GM18499 (cell line): Measurements from ENCODE around the gene ATXN1.
"Not testable (repeated sequence)": the region's sequence is repeated elsewhere in the genome, so short reads cannot be mapped to it uniquely, and the experiment has no call there.

Experiments
- ATAC-seq: cut with Tn5 transposase; IDR thresholded peaks from one replicate; pipeline ENCODE4 v1.9.1; 2021; ENCODE audit warnings: moderate number of reproducible peaks; ENCODE audit not compliant: insufficient read depth, unreplicated experiment

ATXN1 gene

DNA sequence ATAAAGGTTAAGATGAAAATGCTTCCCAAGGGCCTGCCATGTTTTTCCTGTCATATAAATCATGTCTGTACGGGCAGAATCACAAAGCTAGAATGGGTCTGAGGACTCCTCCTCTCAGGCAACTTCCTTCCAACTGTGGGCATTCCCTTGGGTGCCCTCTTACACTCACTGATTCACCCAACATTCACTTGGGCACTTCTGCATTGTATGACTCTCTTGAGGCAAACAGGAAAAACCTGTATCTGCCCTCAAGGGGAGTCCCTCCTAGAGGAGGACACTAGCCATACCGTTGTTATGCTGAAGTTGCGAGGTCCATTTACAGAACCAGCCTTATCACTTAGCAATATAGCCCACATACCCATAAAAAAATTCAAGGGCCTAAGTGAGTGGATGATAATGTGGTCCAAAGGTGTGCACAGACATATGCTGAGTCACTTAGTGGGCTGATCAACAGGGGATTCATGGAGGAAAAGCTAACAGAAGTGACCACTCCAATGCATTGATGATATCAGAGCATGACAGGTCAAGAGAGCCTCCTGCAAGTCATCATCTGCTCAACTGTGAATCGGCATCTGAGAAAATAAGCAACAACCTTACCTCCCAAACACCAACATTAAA, 131.1 kb downstream of the ATXN1 start:
- ATAC-seq, result no peak

DNA sequence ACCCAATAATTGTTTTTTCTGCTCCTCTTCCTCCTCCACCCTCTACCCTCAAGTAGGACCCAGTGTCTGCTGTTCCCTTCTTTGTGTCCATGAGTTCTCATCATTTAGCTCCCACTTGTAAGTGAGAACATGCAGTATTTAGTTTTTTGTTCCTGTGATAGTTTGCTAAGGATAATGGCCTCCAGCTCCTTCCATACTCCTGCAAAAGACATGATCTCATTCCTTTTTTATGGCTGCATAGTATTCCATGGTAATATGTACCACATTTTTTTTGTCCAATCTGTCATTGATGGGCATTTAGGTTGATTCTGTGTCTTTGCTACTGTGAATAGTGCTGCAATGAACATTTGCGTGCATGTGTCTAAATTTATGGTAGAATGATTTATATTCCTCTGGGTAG, 132.7 kb downstream of the ATXN1 start:
- not testable (repeated sequence) for ATAC-seq

- ATAC-seq, result no peak
Observed at GRCh38 chr6:16626650-16627049, 134.6 kb downstream of the ATXN1 start.

DNA sequence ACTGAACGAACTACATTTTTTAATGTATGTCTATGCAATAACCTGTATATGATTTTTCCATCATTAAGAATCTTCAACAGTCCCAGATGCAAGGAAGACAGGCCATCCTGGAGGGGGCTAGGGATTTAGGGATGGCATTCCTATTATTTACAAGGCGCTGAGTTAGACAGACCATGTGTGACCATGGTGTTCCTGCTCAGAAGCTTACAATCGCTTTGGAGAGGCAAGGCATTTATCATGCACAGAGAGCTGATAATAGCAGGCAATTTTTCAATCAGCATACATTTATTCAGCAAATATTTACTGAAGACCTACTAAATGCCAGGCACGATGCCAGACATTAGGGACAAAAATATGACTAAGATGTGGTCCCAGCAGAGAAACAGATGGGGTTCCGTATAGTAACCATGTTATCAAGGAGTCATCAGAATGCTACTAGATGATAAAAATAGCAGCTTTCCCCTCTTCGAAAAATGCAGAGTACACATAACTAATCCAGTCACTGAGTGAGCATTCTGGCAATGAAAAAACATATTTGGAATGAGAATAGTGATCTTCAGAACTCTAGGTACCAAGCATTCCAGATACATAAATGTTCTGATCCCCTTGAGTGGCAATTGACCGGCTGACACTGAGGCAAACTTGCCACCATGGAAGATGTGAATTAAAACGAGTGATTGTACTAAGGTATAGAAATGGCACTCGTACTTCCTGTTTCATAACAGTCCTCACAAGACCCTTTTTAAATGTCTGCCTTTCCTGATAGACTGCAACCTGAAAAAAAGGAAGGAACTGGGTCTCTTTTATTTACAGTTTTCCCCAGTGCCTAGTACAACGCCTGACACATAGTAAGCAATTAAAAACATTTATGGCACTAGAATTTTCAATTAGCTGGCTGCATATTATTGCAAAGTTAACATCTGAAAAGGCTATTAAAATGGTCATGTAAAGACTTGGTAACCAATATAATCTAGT, 135.7 kb downstream of the ATXN1 start:
- no peak for ATAC-seq

DNA sequence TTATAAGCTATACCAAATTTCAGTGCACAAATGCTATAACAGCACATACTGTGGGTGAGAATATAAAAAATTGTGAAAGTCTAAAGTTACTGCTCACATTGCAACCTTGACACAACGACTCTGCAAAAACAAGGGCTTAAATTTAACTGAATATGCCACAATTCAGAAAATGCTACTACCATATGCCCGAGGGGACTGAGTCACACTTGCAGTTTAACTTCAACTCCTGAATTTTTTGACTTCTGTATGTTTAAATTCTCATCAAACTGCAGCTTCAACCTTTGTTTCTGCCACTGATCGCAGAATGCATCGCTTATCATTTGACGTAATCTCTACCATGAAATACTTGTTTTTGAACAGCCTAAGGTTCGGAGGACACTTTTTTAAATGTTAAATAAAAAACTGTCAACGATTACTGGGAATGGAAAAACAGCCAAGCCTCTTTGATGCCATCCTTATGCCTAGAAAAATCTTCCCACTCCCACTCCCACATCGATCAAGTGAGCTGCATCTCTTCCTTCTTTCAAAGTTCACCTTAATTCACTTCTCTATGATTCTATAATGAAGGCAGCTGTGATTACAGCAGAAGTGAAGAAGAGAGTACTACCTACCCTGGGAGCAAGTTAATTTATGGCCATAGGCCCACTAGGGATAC, 136.5 kb downstream of the ATXN1 start:
- ATAC-seq, result no peak

DNA sequence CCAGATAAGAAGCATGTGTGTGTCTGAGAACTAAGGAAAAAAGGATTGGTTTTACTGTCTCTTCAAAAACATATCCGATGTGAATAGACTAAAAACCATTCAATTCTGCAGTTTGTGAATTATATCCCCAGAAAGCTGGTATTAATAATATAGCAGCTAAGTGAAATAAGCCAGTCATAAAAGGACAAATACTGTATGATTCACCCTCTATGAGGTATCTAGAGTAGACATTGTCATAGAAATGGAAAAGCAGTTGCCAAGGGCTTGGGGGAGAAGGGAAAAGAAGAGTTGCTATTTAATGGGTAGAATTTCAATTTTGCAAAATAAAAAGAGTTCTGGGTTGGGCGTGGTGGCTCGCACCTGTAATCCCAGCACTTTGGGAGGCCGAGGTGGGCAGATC, 137.5 kb downstream of the ATXN1 start:
- no peak for ATAC-seq

- no peak for ATAC-seq
Observed at GRCh38 chr6:16623029-16623653, 138.1 kb downstream of the ATXN1 start.

DNA sequence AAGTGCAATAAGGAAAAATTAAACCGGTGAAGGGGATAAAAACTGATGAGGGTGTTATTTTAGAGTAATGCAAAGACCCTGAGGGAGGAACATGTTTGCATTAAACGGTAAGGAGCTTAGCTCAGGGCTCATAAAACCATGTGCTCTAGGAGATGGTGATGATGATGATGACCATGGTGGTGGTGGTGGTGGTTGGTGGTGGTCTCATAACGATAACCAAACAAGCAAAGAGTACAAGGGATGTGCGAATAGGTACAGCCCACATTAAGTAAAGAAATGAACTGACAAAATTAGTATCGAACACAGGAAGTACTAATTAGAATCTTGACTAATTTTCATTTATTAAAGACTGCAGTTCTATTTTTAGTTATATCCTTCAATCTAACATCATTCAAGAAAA, 139.1 kb downstream of the ATXN1 start:
- no peak for ATAC-seq

GRCh38 chr6:16621002-16621401, 140.3 kb downstream of the ATXN1 start:
- no peak for ATAC-seq

GRCh38 chr6:16619777-16620176, 141.5 kb downstream of the ATXN1 start:
- no peak for ATAC-seq

DNA sequence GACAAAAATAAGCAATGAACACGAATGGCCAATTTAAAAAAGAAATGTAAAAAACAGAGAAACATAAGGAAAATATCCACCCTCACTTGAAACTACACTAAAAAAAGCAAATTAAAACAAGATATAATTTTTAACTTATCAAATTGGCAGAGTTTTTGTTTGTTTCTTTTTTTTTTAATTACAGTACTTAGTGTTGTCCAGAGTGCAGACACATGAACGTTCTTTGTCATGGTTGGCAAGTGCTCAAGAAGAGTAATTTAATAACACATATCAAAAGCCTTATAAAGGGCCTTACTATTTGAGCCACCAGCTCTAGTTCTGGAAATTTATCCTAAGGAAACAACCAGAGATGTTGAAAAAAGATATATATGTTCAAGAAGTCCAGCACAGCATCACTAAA, 142.3 kb downstream of the ATXN1 start:
- ATAC-seq, result no peak

GRCh38 chr6:16615215-16615614, 146.0 kb downstream of the ATXN1 start:
- ATAC-seq, result not testable (repeated sequence)

DNA sequence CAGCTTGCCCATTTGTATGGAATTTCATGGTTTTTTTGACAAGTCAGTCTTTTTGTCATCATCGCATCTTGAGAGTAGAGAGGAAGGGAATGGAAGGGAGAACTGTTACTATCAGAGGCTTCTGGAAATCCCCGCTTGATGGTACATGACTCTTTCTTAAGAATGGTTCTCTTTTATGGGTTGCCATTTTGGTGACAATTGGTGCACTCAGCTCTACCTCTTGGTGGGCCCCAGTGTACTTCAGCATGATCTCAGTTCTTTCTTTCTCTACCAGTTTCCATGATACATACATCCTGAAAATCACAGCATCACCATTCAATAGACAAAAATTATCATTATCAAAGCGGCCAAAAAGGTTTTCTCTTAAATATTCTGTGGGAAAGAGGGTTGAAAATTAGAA, 147.1 kb downstream of the ATXN1 start:
- ATAC-seq, result not testable (repeated sequence)

DNA sequence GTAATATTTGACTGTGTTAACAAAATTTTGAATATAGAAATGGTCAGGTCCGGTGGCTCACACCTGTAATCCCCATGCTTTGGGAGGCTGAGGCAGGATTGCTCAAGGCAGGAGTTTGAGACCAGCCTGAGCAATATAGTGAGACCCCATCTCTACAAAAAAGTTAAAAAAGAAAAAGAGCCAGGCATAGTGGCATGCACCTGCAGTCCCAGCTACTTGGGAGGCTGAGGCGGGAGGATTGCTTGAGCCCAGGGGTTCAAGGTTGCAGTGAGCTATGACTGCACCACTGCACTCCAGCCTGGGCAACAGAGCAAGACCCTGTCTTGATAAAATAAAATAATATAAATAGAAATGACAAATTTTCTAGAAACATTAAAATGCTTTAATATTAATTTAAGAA, 147.8 kb downstream of the ATXN1 start:
- ATAC-seq, result not testable (repeated sequence)

GRCh38 chr6:16608444-16608843, 152.8 kb downstream of the ATXN1 start:
- no peak for ATAC-seq

DNA sequence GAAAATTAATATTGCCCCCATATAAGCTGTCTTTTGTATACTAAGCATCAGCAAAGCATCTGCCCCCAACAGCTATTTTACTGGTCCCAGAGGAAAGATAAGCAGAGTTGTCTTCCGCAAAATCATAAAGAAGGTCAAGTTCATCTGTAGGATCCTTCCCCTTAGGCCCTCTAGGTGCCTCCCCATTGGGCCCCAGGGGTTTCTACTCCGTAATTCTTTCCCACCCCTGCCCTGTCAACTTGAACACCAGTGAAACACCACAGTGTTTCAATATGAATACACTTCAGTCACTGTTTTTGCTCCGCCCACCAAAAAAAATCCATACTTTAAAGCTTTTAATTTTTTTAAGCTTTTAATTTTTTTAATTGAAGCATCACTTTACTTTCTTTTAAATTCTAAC, 159.2 kb downstream of the ATXN1 start:
- peak; percentile 70 for ATAC-seq

DNA sequence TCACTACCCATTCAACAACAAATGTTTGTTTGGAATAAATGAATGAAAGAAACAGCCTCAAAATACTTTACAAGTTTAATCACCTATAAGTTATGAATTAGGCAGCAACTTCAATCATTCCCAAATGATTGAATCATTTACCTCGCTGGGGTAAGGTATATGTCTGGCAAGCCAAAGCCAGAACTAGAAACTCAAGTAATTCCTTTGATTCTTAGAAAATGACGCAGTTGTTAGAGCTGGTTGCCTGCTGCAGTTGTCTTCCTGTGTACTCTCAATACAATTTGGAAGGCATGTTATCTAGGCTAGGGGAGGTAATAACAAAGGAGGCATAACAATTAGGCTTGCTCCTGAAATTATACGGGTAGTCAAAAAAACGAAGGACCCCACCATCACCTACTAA, 160.6 kb downstream of the ATXN1 start:
- no peak for ATAC-seq

DNA sequence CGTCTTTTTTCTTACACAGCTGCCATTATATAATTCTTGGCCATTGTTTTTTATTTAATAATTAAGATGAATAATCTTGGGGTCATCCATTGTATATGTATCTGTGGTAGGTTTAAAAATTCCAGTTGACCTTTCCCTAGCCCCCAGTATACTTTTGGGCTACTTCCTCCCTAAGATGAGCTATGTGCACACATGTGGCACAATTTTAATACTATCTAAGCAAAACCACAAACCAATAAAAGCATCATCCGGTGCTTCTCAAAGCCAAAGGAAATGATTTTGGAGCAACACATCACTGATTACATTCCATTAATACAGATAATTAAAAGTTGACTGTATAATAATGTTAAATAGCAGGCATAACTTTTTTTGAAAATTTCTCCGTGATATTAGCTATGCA, 161.2 kb downstream of the ATXN1 start:
- no peak for ATAC-seq

DNA sequence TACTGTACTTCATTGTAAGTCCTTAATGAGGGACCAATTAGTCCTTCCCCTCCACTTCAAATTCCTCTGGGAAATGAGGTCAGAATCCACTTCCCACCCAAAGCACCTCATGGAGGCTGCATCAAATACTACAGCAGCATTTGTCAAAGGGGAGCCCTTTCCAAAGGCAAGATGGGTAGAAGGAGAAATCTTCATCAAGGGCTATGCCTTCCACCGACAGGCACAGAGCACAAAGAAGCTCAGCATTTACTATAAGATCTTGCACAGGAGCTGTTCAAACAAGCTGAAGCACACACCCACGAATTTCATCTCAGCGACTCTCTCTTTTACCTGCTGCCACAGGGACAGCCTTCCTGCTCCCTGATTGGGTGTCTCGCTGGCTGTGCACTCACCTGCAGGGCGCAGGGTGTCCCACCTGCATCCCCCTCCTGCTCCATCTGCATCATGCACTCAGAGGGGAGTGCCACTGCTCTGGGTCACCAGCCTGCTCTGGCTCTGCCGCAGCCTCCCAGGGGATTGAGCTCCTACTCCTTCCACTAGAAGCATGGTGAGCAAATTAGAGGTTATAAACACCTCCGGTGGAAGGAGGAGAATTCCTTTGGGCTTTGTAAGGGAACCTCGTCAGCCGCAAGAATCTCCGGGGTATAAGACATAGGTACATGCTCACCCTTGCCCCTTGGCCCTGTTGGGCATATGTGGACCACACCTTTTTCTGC, 164.5 kb downstream of the ATXN1 start:
- no peak for ATAC-seq

GRCh38 chr6:16595514-16596120, 165.6 kb downstream of the ATXN1 start:
- no peak for ATAC-seq
